Stimulated activated CD4-positive, alpha-beta T cell treated with anti-CD3 and anti-CD28 coated beads, Interleukin-4, amount 100 ng/mL, for 48 hours (primary cell): ENCODE measurements around the gene BEST2.
"Not testable (repeated sequence)": the region's sequence is repeated elsewhere in the genome, so short reads cannot be mapped to it uniquely, and the experiment has no call there.

Experiments
- DNase-seq, 2 donors: peaks; one replicate each; pipeline ENCODE4 v3.0.0-alpha.2; 2020; ENCODE audit warnings: low read depth in 2 of 2

Gene BEST2

DNA sequence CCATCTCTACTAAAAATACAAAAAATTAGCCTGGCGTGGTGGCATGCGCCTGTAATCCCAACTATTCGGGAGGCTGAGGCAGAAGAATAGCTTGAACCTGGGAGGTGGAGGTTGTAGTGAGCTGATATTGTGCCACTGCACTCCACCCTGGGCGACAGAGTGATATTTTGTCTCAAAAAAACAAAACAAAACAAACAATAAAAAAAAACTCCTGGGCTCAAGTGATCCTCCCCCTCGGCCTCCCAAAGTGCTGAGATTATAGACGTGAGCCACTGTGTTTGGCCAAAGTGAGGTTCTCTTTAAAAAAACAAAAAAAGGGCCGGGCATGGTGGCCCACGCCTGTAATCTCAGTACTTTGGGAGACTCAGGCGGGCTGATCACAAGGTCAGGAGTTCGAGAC, 35.9 kb downstream of the BEST2 start:
- no peak for DNase-seq

DNA sequence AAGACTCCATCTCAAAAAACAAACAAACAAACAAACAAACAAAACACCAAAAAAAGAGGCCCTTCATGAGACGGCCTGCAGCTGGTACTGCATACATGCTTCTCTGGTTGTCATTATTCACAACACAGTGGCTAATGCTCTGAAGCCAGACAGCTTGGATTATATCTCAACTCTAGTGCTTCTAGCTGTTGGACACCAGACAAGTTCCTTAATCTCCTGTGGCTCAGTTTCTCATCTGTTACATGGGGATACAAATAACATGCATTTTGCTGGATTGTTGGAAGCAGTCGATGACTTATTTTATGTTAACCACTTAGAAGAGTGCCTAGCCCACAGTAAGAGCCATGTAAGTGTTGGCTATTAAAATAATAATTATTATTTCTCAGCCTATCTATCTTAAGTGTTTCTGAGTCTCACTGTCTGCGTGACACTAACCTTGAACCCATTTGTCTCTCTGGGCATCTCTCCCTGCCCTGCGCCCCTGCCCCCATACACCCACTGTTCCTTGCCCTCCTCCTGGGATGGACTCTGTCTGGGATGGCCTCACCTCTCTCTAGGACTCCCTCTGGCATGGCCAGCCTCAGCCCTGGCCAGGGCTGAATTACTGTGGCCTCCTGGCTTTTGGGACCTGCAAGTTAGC, 36.6 kb downstream of the BEST2 start:
- no peak for DNase-seq

DNA sequence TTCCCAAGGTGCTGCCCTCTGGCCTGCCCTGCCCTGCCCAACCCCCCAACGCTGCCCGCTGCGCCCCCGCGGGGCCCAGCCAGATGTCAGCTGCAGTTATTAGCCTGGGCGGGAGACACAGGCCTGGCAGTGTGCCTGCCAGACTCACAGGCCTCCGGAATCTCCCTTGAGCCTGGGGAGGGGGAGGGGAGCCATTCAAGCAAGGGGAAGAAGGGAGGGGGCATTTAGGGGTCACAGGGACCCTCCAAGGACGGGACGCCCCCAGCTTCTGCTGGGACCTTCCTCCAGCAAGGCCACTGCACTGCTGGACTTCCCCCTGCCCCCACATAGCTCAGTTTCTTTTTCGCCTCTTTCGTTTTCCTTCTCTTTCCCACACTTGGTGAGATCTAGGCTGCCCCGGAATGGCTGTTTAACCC, 37.1 kb downstream of the BEST2 start:
- no peak for DNase-seq

DNA sequence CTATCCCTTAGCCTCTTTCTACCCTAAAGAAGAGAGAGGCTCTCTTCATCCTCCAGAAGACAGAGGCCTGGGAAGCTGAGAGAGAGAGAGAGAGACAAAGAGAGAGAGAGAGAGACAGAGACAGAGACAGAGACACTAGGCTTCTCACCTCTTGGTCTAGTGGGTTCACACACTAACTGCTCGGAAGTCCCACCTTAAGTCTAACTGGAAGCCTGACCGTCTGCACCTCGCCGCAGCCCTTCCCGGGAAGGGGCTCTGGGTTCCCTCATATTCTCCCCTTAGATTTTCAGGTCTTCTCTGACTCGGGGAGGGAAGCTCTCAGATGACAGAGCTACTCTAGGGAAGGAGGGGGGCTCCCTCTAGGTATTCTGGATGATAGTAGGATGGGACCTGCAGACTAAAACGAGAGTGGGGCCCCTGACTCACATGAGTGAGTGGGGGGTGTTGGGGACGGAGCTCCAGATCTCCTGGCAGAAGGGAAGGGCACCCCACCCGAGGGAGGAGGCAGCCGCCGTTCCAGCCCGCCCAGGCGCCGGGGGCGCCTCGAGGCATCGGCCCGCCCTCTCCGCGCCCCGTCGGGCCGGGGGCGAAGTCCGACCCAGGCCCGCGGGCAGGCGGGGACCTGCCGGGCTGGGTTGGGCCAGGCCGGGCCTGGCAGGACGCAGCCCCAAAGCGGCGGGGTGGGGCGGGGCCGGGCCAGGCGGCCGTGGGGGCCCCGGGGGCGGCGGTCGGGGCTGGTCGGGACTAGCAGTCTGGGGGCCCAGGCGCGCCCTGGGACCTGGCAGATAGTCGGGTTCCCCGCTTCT, 37.7 kb downstream of the BEST2 start:
- DNase-seq, result no peak

DNA sequence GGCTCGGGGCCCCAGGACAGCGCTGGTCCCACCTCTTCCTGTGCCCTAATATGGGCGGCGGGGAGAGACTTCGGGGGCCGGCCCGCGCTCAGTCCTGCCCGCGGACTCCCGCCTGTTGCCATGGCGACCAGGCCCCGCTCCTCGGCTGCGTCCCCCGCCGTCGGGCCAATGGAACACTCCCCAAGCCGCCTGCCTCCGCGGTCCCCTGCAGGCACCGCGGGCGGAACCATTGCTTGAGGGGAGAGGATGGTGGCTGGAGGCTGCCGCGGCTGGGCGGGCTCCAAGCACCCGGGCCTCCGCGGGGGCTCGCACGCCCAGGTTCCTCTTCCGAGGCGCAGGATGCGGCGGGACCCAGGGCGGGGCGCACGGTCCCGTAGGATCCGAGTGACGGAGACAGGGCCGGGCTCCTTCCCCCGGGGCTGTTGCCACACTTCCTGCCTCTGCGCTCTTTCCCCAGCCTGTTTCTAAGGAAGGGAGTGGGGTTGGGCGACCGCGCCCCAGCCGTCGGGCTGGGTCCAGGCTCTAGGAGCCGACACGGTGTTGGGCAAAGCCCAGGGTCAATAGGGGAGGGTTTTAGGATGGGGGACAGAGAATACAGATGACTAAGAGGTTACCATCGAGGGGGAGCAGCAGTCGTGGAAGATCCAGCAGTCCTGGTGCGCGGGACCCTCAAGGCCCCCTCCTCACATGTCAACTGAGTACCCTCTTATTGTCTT, 38.5 kb downstream of the BEST2 start:
- DNase-seq, result peak; percentile 94 to 97

DNA sequence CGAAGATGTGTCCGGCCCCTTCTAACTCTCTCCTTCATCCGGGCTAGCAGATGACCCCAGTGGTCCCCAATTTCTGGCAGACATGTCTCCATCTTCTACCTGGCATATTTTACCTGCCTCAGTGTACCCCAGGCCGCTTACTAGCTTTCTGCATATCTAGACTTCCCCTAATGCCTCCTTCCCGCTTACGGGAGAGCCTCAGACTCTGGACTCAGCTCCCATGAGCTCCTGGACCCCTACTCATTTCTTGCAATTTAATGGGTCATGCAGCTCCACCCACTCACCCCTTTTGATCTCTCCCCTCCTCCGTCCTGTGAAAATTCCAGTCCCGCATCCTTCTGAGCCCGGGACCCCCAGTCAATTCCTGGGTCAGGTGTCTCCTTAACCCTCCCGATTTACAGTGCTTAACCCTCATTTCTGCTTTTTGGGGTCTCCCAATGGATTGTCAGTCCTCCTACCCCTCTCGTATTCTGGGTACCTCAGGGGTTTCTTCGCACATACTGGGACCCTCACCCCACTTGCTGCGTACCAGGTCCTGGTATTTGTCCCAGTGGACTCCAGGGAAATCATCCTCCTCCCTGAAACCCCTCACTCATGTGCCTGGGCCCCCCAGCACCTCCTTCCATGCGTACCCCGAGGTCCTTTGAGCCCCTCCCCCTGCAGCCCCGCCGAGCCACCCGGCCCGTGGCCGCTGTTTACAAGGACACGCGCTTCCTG, 39.2 kb downstream of the BEST2 start:
- DNase-seq, result no peak

DNA sequence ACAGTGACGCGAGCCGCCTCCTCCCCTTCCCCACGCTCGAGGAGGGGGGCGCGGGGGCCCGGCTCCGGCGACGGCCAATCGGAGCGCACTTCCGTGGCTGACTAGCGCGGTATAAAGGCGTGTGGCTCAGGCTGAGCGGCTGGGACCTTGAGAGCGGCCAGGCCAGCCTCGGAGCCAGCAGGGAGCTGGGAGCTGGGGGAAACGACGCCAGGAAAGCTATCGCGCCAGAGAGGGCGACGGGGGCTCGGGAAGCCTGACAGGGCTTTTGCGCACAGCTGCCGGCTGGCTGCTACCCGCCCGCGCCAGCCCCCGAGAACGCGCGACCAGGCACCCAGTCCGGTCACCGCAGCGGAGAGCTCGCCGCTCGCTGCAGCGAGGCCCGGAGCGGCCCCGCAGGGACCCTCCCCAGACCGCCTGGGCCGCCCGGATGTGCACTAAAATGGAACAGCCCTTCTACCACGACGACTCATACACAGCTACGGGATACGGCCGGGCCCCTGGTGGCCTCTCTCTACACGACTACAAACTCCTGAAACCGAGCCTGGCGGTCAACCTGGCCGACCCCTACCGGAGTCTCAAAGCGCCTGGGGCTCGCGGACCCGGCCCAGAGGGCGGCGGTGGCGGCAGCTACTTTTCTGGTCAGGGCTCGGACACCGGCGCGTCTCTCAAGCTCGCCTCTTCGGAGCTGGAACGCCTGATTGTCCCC, 39.9 kb downstream of the BEST2 start, which contains the start of gene JUNB:
TSS of gene JUNB (plus strand) at position 142 of the 706 bp plus-strand sequence. CDS start at position 428, 286 bp downstream.
- DNase-seq, result peak; percentile 93 to 95

DNA sequence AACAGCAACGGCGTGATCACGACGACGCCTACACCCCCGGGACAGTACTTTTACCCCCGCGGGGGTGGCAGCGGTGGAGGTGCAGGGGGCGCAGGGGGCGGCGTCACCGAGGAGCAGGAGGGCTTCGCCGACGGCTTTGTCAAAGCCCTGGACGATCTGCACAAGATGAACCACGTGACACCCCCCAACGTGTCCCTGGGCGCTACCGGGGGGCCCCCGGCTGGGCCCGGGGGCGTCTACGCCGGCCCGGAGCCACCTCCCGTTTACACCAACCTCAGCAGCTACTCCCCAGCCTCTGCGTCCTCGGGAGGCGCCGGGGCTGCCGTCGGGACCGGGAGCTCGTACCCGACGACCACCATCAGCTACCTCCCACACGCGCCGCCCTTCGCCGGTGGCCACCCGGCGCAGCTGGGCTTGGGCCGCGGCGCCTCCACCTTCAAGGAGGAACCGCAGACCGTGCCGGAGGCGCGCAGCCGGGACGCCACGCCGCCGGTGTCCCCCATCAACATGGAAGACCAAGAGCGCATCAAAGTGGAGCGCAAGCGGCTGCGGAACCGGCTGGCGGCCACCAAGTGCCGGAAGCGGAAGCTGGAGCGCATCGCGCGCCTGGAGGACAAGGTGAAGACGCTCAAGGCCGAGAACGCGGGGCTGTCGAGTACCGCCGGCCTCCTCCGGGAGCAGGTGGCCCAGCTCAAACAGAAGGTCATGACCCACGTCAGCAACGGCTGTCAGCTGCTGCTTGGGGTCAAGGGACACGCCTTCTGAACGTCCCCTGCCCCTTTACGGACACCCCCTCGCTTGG, 40.7 kb downstream of the BEST2 start:
- DNase-seq, result peak; percentile 66 to 70

DNA sequence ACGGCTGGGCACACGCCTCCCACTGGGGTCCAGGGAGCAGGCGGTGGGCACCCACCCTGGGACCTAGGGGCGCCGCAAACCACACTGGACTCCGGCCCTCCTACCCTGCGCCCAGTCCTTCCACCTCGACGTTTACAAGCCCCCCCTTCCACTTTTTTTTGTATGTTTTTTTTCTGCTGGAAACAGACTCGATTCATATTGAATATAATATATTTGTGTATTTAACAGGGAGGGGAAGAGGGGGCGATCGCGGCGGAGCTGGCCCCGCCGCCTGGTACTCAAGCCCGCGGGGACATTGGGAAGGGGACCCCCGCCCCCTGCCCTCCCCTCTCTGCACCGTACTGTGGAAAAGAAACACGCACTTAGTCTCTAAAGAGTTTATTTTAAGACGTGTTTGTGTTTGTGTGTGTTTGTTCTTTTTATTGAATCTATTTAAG, 41.3 kb downstream of the BEST2 start:
- DNase-seq, result no peak

DNA sequence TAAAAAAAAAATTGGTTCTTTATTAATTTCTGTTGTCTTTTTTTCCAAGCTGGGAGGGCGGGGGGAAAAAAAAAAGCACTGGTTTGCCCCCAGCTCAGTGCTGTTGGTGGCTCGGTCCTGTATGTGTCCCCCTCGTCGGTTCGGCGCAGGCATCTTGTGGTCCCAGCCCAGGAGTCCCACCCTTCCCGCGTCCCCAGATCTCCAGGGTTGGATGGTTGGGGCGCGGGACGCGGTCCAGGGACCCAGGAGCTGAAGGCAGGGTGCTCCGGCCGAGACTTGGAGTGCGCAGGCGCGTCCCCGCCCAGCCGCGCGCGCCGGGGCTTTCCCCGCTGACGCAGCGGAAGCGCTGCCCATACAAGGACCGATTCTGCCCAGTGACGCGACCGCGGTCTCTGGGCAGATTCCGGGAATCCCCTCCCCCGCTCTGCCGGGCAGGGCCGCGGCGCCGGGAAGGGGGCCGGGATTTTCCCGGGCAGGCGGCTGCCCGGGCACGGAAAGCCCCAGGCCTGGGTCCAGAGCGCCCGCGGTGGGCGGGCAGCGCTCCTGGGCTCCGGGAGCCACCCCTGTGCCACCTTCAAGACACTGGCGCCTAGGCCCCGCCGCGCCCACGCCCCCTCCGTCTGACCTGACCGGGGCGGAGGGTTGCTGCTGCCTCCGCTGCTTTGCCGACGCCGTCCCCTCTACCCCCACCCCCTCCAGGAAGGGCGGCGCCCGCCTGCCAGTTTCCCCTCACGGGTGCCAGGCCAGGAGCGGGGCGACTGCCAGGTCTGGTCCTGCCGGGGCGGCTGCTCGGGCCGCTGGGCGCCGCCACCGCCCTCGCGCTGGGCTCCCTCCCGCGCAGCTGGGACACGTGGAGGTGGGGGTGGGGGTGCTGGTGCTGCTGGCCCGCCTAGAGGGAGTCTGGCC, 42.0 kb downstream of the BEST2 start:
- peak; percentile 87 to 88 for DNase-seq

DNA sequence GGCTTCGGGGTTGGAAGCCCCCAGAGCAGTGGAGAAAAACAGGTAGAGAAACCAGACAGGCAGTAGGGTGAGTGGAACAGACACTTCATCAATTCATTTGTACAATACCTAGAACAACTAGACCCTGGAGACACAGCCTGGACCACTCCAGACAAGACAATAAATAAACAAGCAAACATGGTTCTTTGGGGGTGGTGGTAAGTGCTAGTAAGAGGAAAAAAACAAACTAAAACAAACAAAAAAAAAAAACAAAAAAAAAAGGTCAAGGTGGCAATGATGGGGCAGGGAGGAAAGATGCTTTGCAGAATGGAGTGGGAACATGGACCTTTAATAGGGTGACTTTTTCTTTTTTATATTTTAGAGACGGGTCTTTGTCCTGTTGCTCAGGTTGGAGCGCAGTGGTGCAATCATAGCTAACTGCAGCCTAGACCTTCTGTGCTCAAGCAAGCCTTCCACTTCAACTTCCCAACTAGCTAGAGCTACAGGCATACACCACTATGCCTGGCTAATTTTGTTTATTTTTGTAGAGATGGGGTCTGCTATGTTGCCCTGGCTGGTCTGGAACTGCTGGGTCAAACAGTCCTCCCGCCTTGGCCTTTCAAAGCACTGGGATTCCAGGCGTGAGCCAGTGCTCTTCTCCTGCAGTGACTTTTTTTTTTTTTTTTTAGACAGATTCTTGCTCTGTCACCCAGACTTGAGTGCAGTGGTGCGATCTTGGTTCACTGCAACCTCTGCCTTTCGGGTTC, 42.8 kb downstream of the BEST2 start:
- no peak for DNase-seq

DNA sequence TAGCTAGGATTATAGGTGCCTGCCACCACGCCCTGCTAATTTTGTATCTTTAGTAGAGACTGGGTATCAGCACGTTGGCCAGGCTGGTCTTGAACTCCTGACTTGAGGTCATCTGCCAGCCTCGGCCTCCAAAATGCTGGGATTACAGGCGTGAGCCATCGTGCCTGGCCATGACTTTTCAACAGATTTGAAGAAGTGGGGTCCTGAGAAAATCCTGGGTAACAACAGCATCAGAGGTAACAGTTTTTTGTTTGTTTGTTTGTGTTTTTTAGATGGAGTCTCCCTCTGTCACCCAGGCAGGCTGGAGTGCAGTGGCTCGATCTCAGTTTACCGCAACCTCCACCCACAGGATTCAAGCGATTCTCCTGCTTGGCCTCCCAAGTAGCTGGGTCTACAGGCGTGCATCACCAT, 43.4 kb downstream of the BEST2 start:
- no peak for DNase-seq

DNA sequence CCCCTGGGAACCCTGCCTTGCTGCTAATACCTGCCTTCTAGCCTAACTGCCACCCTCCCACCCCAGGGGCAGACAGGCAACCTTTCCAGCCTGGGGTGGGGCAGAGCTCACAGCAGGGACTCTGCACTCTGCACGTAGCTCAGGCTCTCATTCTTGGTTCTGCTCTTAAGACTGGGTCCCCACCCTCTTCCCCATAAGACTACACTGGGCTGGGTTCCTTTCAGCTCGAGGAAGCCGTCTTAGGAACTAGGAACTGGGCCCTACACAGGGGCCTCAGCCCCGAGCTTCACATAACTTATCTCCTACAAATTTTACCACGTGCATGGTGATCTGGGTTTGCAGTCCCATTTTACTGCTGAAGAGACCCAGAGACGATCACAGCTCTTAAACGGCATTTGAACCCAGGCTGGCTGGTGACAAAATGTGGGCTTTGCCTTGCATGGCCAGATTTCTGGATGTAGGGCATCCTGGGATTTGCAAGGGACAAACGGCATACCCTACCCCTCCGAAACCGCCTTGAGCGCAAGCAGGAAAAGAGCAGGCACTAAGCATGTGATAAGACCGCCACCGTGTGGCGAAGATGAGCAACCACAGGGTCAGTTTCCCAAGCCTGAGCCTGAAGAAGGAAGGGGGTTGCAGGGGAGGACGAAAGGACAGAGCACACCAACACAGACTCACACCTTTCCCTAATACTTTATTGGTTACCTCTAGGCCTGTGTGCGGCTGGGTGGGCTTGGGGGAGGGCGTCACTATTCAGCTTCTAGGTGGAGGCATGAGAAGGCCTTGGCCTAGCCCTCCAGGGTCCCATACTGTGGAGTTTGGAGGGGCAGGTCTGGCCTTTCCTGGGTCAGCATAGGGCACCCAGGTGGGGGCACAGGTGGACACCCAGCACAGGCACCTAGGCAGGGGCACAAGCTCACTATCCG, 44.8 kb downstream of the BEST2 start:
- DNase-seq, result peak in 1 of 2 donors; percentile 57

DNA sequence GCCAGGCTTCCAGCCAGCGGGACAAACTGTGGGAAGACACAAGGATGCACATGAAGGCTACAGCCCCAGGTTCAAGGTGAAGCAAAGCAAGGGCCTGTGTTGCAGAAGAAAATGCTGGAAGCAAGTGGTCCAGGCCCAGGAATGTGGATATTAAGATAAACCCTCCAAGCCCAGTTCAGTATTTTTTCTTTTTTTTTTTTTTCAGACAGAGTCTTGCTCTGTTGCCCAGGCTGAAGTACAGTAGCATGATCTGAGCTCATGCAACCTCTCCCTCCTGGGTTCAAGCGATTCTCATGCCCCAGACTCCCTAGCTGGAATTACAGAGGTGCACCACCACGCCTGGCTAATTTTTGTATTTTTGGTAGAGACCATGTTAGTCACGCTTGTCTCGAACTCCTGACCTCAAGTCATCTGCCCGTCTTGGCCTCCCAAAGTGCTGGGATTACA, 45.6 kb downstream of the BEST2 start:
- no peak for DNase-seq

DNA sequence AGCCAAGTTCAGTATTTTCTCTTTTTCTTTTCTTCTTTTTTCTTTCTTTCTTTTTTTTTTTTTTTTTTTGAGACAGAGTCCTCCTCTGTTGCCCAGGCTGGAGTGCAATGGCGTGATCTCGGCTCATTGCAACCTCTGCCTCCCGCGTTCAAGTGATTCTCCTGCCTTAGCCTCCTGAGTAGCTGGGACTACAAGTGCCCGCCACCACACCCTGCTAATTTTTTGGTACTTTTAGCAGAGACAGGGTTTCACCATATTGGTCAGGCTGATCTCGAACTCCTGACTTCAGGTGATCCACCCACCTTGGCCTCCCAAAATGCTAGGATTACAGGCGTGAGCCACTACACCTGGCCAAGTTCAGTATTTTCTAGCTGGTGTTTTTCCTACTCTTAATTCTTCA, 46.0 kb downstream of the BEST2 start:
- DNase-seq, result not testable (repeated sequence)

DNA sequence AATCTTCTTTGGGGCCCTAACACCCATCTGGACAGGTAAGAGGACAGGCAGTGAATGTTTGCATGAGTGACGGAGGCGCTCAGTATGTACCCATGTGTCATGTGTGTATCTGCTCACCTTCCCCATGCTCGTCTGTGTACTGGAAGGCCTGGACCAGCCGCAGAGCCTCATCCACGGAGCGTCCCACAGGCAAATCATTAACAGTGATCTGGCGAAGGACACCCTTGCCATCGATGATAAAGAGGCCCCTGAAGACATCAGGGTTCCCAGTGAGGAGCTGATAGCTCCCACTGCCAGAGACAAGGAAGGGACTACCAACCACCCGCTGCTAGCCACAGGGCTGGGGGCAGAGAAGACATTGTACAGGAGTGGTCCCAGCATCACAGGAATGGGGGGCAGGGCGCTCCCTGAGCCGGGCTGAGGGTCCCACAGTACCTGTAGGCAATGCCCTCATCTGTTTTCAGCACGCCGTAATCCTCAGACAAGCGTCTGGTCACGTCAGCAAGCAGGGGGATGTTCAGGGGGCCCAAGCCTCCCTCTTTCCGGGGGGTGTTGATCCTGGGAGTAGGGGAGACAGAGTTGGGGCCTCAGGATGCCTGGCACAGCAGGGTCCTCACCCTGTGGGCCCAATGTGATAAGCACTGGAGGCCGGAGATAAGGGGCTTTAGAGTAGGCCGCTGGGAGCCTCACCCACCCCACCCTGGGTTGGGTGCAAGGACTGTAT, 48.3 kb downstream of the BEST2 start:
- no peak for DNase-seq

DNA sequence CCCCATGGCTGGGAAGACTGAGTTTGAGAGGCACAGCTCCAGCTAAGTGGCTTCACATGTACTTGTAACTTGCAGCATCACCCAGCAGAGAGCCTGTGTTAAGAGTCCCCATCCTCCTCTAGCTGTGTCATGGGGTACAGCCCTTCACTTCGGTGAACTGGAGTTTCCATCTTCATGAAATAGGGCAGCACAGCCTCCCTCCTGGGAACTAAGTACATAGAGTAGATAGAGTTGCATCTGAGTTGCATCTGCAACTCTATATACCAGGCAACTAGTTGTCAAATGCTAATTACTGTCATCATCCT, 48.8 kb downstream of the BEST2 start:
- DNase-seq, result no peak
